Body of pancreas (tissue), 4 donors: ENCODE results near the gene ARID1B. TPM values are rescaled to one million over a fixed set of nuclear protein-coding genes. Genes with fewer than 3 reads are reported as not detected.
A peak's percentile ranks its signal among the peaks of the same experiment; 100 is the strongest.

Experiments
- ATAC-seq: fragments of 150-250 bp; one replicate; pipeline ENCODE4 v1.9.1; 2016
- DNase-seq, 4 donors: peaks; one replicate each; pipeline ENCODE4 v3.0.0-alpha.2; 2019
- H3K27ac ChIP-seq, 4 donors: fragments of 200-600 bp; sonication (generic); 1 replicate in 3 of 4; 2 replicates in 1 of 4; pipeline versions ENCODE4 v1.5.1 to v1.6.1; 2016 to 2019; ENCODE audit warnings: mild to moderate bottlenecking in 1 of 4, mixed read lengths in 1 of 4, moderate library complexity in 1 of 4
- H3K27me3 ChIP-seq, 2 donors: fragments of 200-600 bp; sonication (generic); one replicate each; pipeline ENCODE4 v1.6.0; 2016; ENCODE audit warnings: mild to moderate bottlenecking in 1 of 2
- H3K36me3 ChIP-seq, 2 donors: fragments of 200-600 bp; sonication (generic); replicated peaks in 1 of 2; 2 replicates each; pipeline ENCODE4 v1.5.1; 2016; ENCODE audit warnings: low read depth in 2 of 2; ENCODE audit not compliant: insufficient read depth in 1 of 2
- H3K4me1 ChIP-seq: fragments of 200-600 bp; sonication (generic); one replicate; pipeline ENCODE4 v1.6.0; 2016
- H3K4me3 ChIP-seq, 2 donors: fragments of 200-600 bp; sonication (generic); 1 replicate in 1 of 2; 2 replicates in 1 of 2; pipeline ENCODE4 v1.5.1; 2016 to 2019
- H3K9me3 ChIP-seq, 3 donors: fragments of 200-600 bp; sonication (generic); 1 replicate in 2 of 3; 2 replicates in 1 of 3; pipeline ENCODE4 v1.5.1; 2016
- CTCF ChIP-seq, 7 experiments: fragments of 450-650 bp in 4 of 7; fragments of 200-600 bp in 3 of 7; sonication (generic) in 3 of 7; IDR thresholded peaks; one replicate each; pipeline ENCODE4 v1.5.1; 2016 to 2019; ENCODE audit warnings: antibody characterized with exemption in 7 of 7
- POLR2A ChIP-seq, 3 donors: fragments of 450-650 bp; IDR thresholded peaks; one replicate each; pipeline ENCODE4 v1.6.1; 2016; ENCODE audit warnings: antibody characterized with exemption in 3 of 3, mild to moderate bottlenecking in 2 of 3
- WGBS, 2 donors: methylation state at CpG; one replicate each; pipeline ENCODE4 v1.1.5; 2017; 5-methylcytosine and 5-hydroxymethylcytosine counted together
- intact Hi-C: fragments of 100-400 bp; cut with DNase I; formaldehyde crosslinking; loops from one replicate; pipeline ENCODE4 v1.15.1; 2023
- total RNA-seq, 2 donors: library from RNA; depleted of rRNA; stranded (reverse); fragments of >200 nt; gene quantifications; one replicate each; pipeline ENCODE4 v1.1.0, GENCODE V29; 2016

Gene ARID1B
- total RNA-seq, 2 donors from 2014 or later: 71.5 to 85.1 TPM

- Histone ChIP-seq H3K9me3 (no peaks in the 10 kb centered on the region), H3K27me3 (no peaks in the 10 kb centered on the region), H3K4me1 (peaks cover 44% of the 10 kb centered on the region), H3K27ac (no peak overlapping the region), H3K4me3 (no peak overlapping the region), H3K36me3 (no peaks in the 10 kb centered on the region)
- ATAC-seq (no peak), DNase-seq (no peak)
- intact Hi-C loops: no loop called here
- 61 to 64% methylated on average over 4 of the region's 4 CpGs for WGBS, 2 donors
- no peak for TF ChIP-seq CTCF (IDR thresholded peaks at IDR 0.05)
- no peak for TF ChIP-seq POLR2A (IDR thresholded peaks at IDR 0.05)
Measured at GRCh38 chr6:156806155-156806554, 29.0 kb downstream of the ARID1B start.

GRCh38 chr6:156807028-156807427 is 29.9 kb downstream of the ARID1B start:
- Histone ChIP-seq H3K27ac (no peak overlapping the region), H3K27me3 (no peaks in the 10 kb centered on the region), H3K9me3 (no peaks in the 10 kb centered on the region), H3K4me3 (no peak overlapping the region), H3K4me1 (peaks cover 36% of the 10 kb centered on the region), H3K36me3 (no peaks in the 10 kb centered on the region)
- intact Hi-C loops: no loop called here
- ATAC-seq: no peak
- DNase-seq: no peak
- TF ChIP-seq CTCF (IDR thresholded peaks at IDR 0.05): no peak
- no peak for TF ChIP-seq POLR2A (IDR thresholded peaks at IDR 0.05)
- 90 to 91% methylated on average over 11 of the region's 11 CpGs for WGBS, 2 donors

GRCh38 chr6:156807795-156808194 is 30.6 kb downstream of the ARID1B start:
- DNase-seq (no peak), ATAC-seq (no peak)
- Histone ChIP-seq H3K27me3 (no peaks in the 10 kb centered on the region), H3K4me3 (no peak overlapping the region), H3K4me1 (peaks cover 35% of the 10 kb centered on the region), H3K27ac (no peak overlapping the region), H3K36me3 (no peaks in the 10 kb centered on the region), H3K9me3 (no peaks in the 10 kb centered on the region)
- WGBS, 2 donors: 58 to 70% methylated on average over 6 of the region's 6 CpGs
- intact Hi-C loops: no loop called here
- no peak for TF ChIP-seq CTCF (IDR thresholded peaks at IDR 0.05)

- DNase-seq (peak in 3 of 4 donors; percentile 31 to 56 (median 34)), ATAC-seq (peak; percentile 33)
- Histone ChIP-seq H3K27ac (no peak overlapping the region), H3K36me3 (no peaks in the 10 kb centered on the region), H3K27me3 (no peaks in the 10 kb centered on the region), H3K4me3 (no peak overlapping the region), H3K9me3 (no peaks in the 10 kb centered on the region), H3K4me1 (peaks cover 35% of the 10 kb centered on the region)
- WGBS, 2 donors: 6 to 11% methylated on average over 2 of the region's 2 CpGs
- intact Hi-C loops: no loop called here
- no peak for TF ChIP-seq POLR2A (IDR thresholded peaks at IDR 0.05)
- no peak for TF ChIP-seq CTCF (IDR thresholded peaks at IDR 0.05)
Measured at GRCh38 chr6:156808287-156808686, 31.1 kb downstream of the ARID1B start.

- DNase-seq: peak in 1 of 4 donors; percentile 54
- intact Hi-C loops: no loop called here
- Histone ChIP-seq H3K27me3 (no peaks in the 10 kb centered on the region), H3K4me1 (peaks cover 41% of the 10 kb centered on the region), H3K9me3 (no peaks in the 10 kb centered on the region), H3K27ac (no peak overlapping the region), H3K4me3 (no peak overlapping the region), H3K36me3 (no peaks in the 10 kb centered on the region)
- TF ChIP-seq POLR2A (IDR thresholded peaks at IDR 0.05): no peak
- TF ChIP-seq CTCF (IDR thresholded peaks at IDR 0.05): no peak
- WGBS, 2 donors: 51 to 55% methylated on average over 4 of the region's 4 CpGs
- no peak for ATAC-seq
Measured at GRCh38 chr6:156809034-156809433, 31.9 kb downstream of the ARID1B start.
